Activated CD8-positive, alpha-beta memory T cell treated with anti-CD3 and anti-CD28 coated beads, Interleukin-2, amount 50 U/mL, for 24 hours (primary cell): Measurements from ENCODE around the gene KRTAP4-7.
"Not testable (repeated sequence)": the region's sequence is repeated elsewhere in the genome, so short reads cannot be mapped to it uniquely, and the experiment has no call there.

Experiments used
- DNase-seq: peaks from one replicate; pipeline ENCODE4 v3.0.0-alpha.2; 2020; ENCODE audit errors: extremely low read depth

Gene KRTAP4-7

GRCh38 chr17:41108728-41109386 lies 24.9 kb downstream of the KRTAP4-7 start:
- DNase-seq, result not testable (repeated sequence)

DNA sequence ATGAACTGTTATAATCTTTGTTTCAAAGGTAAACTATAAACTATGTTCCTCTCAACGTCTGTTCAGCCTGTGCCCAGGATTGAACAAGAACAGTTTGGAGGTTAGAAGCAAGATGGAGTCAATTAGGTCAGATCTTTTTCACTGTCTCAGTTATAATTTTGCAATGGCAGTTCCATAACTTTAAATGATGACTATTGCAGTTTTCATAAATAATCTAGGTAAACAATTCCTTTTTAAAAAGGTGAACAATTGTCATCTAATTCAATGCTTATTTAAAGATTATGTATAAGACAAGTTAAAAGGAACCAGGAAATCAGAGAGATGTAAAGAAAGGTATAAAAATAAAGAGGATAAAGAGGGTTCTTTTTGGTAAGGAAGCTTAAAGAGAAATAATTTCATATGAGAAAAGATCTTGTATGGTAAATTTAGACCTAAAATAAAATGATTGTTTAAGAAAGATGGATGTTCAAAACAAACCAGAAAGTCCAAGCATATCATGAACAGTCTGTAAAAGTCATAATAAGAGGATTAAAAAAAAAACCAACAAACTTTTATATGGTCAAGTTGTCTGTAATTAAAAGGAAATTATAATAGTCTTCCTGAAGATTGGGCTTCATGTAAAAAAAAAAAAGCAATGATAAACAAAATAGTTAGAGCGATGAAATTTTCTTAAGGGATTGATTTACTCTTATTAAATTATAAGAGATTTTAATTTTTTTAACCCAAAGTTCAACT lies 27.4 kb downstream of the KRTAP4-7 start:
- DNase-seq, result no peak

- DNase-seq, result no peak
These were observed 32.3 kb downstream of the KRTAP4-7 start for GRCh38 chr17:41116297-41116696.

DNA sequence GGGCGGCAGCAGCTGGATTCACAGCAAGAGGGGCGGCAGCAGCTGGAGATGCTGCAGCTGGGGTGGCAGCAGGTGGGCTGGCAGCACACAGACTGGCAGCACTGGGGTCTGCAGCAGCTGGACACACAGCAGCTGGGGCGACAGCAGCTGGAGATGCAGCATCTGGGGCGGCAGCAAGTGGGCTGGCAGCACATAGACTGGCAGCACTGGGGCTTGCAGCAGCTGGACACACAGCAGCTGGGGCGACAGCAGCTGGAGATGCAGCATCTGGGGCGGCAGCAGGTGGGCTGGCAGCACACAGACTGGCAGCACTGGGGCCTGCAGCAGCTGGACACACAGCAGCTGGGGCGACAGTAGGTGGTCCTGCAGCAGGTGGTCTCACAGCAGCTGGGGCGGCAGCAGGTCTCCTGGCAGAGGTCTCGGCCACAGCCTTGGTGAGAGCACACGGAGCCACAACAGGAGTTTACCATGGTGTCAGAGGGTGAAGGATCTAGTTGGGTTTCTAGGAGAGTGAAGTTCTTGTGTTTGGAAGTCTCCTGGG lies 34.0 kb downstream of the KRTAP4-7 start, which contains the start of gene KRTAP4-11:
Gene KRTAP4-11, minus strand, starts transcription at position 528 of the 541 bp plus-strand sequence. Its CDS starts 58 bp downstream, at position 470.
- DNase-seq, result not testable (repeated sequence)

DNA sequence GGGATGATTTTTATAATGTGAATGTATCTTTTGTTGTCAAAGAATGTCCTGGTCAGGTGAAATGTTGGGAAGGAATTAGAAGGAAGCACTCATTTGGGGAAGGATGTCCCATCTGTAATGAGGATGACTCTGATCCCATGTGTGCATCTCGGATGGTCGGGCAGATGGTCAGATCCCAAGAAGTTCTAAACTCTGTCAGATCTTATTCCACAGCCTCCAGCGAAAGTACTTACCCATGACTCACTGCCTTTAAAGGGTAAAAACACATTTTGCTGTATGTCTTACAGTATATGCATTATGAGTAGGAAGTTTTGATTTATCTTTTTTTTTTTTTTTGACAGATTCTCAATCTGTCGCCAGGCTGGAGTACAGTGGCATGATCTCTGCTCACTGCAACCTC lies 34.8 kb downstream of the KRTAP4-7 start:
- no peak for DNase-seq

- not testable (repeated sequence) for DNase-seq
These were observed 36.0 kb downstream of the KRTAP4-7 start for GRCh38 chr17:41119696-41120690.

GRCh38 chr17:41121742-41122141 lies 37.8 kb downstream of the KRTAP4-7 start:
- no peak for DNase-seq

DNA sequence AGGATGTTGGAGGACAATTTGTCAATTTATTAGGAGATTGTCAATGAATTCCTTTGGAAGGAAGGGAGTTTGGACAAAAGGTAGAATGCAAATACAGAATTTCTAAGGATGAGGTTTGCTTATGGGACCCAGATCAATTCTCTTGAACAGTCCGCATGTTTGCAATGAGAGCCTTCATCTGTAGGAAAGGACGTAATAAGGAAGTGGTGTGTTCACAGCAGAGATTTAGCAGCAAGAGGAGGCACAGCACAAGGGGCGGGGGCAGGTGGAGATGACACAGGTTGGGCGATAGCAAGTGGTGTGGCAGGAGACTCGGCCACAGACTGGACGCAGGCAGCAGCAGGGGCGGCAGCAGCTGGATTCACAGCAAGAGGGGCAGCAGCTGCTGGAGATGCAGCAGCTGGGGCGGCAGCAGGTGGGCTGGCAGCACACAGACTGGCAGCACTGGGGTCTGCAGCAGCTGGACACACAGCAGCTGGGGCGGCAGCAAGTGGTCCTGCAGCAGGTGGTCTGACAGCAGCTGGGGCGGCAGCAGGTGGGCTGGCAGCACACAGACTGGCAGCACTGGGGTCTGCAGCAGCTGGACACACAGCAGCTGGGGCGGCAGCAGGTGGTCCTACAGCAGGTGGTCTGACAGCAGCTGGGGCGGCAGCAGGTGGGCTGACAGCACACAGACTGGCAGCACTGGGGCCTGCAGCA lies 39.5 kb downstream of the KRTAP4-7 start:
- not testable (repeated sequence) for DNase-seq

GRCh38 chr17:41123991-41124371 lies 40.0 kb downstream of the KRTAP4-7 start, which contains the start of gene KRTAP4-12:
Gene KRTAP4-12 (minus strand): TSS chr17:41124182. CDS start chr17:41124122, 60 bp downstream.
- DNase-seq, result not testable (repeated sequence)

GRCh38 chr17:41125064-41125463 lies 41.1 kb downstream of the KRTAP4-7 start:
- DNase-seq, result no peak

GRCh38 chr17:41126412-41126811 lies 42.5 kb downstream of the KRTAP4-7 start:
- DNase-seq, result no peak

- DNase-seq, result no peak
These were observed 43.4 kb downstream of the KRTAP4-7 start for GRCh38 chr17:41127371-41127770.

GRCh38 chr17:41131979-41132378 lies 48.0 kb downstream of the KRTAP4-7 start:
- no peak for DNase-seq

- no peak for DNase-seq
These were observed 50.2 kb downstream of the KRTAP4-7 start for GRCh38 chr17:41133880-41134735.
